Frontal cortex (tissue), 4 donors: ENCODE data around the gene UBN2. TPM values are rescaled to one million over a fixed set of nuclear protein-coding genes. Genes with fewer than 3 reads are reported as not detected.

ENCODE experiments used
- DNase-seq, 2 donors: peaks; one replicate each; pipeline ENCODE4 v3.0.0; 2012; ENCODE audit warnings: low spot score in 2 of 2
- FAIRE-seq: peaks from 2 replicates; lab custom pipeline; 2012; peaks lifted over from hg19 to GRCh38; lab: Jason Lieb, UNC
- small RNA-seq: library from RNA; depleted of rRNA; stranded (forward); fragments of <200 nt; gene quantifications from one replicate; pipeline ENCODE3, GENCODE V24; 2014
- total RNA-seq: library from RNA; depleted of rRNA; stranded (reverse); fragments of >200 nt; gene quantifications from one replicate; pipeline ENCODE4 v1.2.3, GENCODE V29; 2014
- donor health status: control.
- donor health status: control.
- donor health status: control.

UBN2 gene
- total RNA-seq, 1 donor from 2014 or later = 14.7 TPM

- FAIRE-seq (no peak), DNase-seq (peak in 1 of 2 donors; percentile 16)
These were observed 109.7 kb downstream of the UBN2 start for GRCh38 chr7:139340808-139341057.

GRCh38 chr7:139341058-139341775, 110.2 kb downstream of the UBN2 start, which contains the start of gene FMC1:
FMC1 (plus strand) TSS chr7:139341337; CDS start chr7:139341385, 48 bp downstream.
- DNase-seq (peak; percentile 69 to 75), FAIRE-seq (no peak)

- DNase-seq = no peak
- no peak for FAIRE-seq
These were observed 110.8 kb downstream of the UBN2 start for GRCh38 chr7:139341776-139342226.

- no peak for FAIRE-seq
These were observed 114.0 kb downstream of the UBN2 start for GRCh38 chr7:139345042-139345441.

GRCh38 chr7:139351027-139351426, 120.0 kb downstream of the UBN2 start:
- no peak for FAIRE-seq

More at GRCh38 chr7:139345042-139345441, 114.0 kb downstream of the UBN2 start:
- no peak for DNase-seq

GRCh38 chr7:139354729-139355128, 123.7 kb downstream of the UBN2 start:
- DNase-seq (no peak), FAIRE-seq (no peak)

More at GRCh38 chr7:139351027-139351426, 120.0 kb downstream of the UBN2 start:
- DNase-seq = no peak

- no peak for DNase-seq
- FAIRE-seq = no peak
These were observed 124.3 kb downstream of the UBN2 start for GRCh38 chr7:139355320-139355719.

Small RNA genes within 50 kb of the gene (small RNA-seq; reads per million reads assigned to genes)
- gene AC009220.1 (0.15 reads per million), gene RNU6-206P (not detected)

Other genes with a start within 250 kb of the UBN2 start
- gene KIAA1549, start 249.8 kb upstream of the UBN2 start, total RNA-seq = 21.6 TPM
- 5.7 TPM for gene ZC3HAV1L, start 195.2 kb upstream of the UBN2 start, total RNA-seq
- 4.1 TPM for gene ZC3HAV1, start 121.5 kb upstream of the UBN2 start, total RNA-seq
- 15.1 TPM for gene FMC1, start 110.1 kb downstream of the UBN2 start, total RNA-seq
- 50.1 TPM for gene LUC7L2, start 128.7 kb downstream of the UBN2 start, total RNA-seq